ENCODE measurements around the gene PIAS1. TPM values are rescaled to one million over a fixed set of nuclear protein-coding genes. Genes with fewer than 3 reads are reported as not detected.

The PIAS1 gene
- total and polyA plus RNA-seq, 2 donors (not counting 3 experiments of a cell fraction or from before 2014, with no cell fraction given): 23.7 to 24.2 TPM

- H2AFZ ChIP-seq (ENCODE audit: low read depth, low read length): no peak overlapping the region
- intact Hi-C loops (cut with micrococcal nuclease): no loop called here
- dilution Hi-C loops (cut with MboI; ENCODE audit: extremely low pct_ligation_motif_present, low sequenced_read_pairs): no loop called here
- H3K79me2 ChIP-seq (ENCODE audit: control insufficient read depth, insufficient read depth, low read length): no peaks in the 10 kb centered on the region
- H3K9me3 ChIP-seq (replicated peaks; ENCODE audit: control insufficient read depth, insufficient read depth, low read length): no peaks in the 10 kb centered on the region
- ChIA-PET POLR2A (no interaction called here), CTCF (no interaction called here)
- H3K4me2 ChIP-seq (ENCODE audit: insufficient read depth, low read length): no peak overlapping the region
- no peaks in the 10 kb centered on the region for H3K9me1 ChIP-seq (replicated peaks; ENCODE audit: control insufficient read depth, extremely low read depth, insufficient read depth, low read length)
- TF ChIP-seq POLR2AphosphoS5 (IDR thresholded peaks at IDR 0.05; ENCODE audit: insufficient read depth, low read depth, low read length): no peak
- no peak for TF ChIP-seq MYC (IDR thresholded peaks at IDR 0.05; ENCODE audit: low read depth, low read length)
- H3K9ac ChIP-seq (replicated peaks; ENCODE audit: extremely low read depth, insufficient read depth, low read length): no peak overlapping the region
- H4K20me1 ChIP-seq (replicated peaks; ENCODE audit: control insufficient read depth, extremely low read depth, insufficient read depth, low read length): no peaks in the 10 kb centered on the region
- no peak overlapping the region for H3K4me3 ChIP-seq (replicated peaks in 1 of 3; ENCODE audit: insufficient read depth in 1 of 3, low read depth in 1 of 3, low read length in 3 of 3)
- no peaks in the 10 kb centered on the region for H3K36me3 ChIP-seq (ENCODE audit: control insufficient read depth in 2 of 2, extremely low read depth in 1 of 2, insufficient read depth in 2 of 2, low read length in 2 of 2)
- DNase-seq (ENCODE audit: low read depth, low spot score) (no peak), FAIRE-seq (no peak)
- no peaks in the 10 kb centered on the region for H3K4me1 ChIP-seq (ENCODE audit: control insufficient read depth, extremely low read depth, insufficient read depth, low read length)
- BruUV-seq (replicated peaks): no TSS peak
- peaks cover 12% of the 10 kb centered on the region in 2 experiments for H3K27me3 ChIP-seq (ENCODE audit: control insufficient read depth in 2 of 2, insufficient read depth in 2 of 2, low read length in 2 of 2)
- H3K27ac ChIP-seq (ENCODE audit: insufficient read depth, low read depth, low read length): no peak overlapping the region
These were observed 20.0 kb upstream of the PIAS1 start for GRCh38 chr15:68034081-68034480.

- H3K79me2 ChIP-seq (ENCODE audit: control insufficient read depth, insufficient read depth, low read length): no peaks in the 10 kb centered on the region
- TF ChIP-seq JUN (IDR thresholded peaks at IDR 0.05; ENCODE audit: borderline replicate concordance, insufficient read depth, insufficient read length, low read depth) (no peak), FOS (IDR thresholded peaks at IDR 0.05; ENCODE audit: borderline replicate concordance, insufficient read depth, low read length) (no peak), CTCF (IDR thresholded peaks at IDR 0.05; ENCODE audit: extremely low read depth in 1 of 2, insufficient read depth in 1 of 2, low read depth in 1 of 2, low read length in 2 of 2) (no peak), POLR2AphosphoS5 (IDR thresholded peaks at IDR 0.05; ENCODE audit: insufficient read depth, low read depth, low read length) (no peak), POLR2A (IDR thresholded peaks at IDR 0.05; ENCODE audit: low read depth, low read length) (no peak), MAX (IDR thresholded peaks at IDR 0.05; ENCODE audit: insufficient read depth, insufficient read length) (no peak), GATA2 (IDR thresholded peaks at IDR 0.05; ENCODE audit: insufficient read depth, insufficient read length, low read depth, low read length) (no peak), MYC (IDR thresholded peaks at IDR 0.05; ENCODE audit: low read depth, low read length) (no peak)
- DNase-seq (ENCODE audit: low read depth, low spot score) (no peak), FAIRE-seq (no peak)
- H3K4me1 ChIP-seq (ENCODE audit: control insufficient read depth, extremely low read depth, insufficient read depth, low read length): no peaks in the 10 kb centered on the region
- no peaks in the 10 kb centered on the region for H3K36me3 ChIP-seq (ENCODE audit: control insufficient read depth in 2 of 2, extremely low read depth in 1 of 2, insufficient read depth in 2 of 2, low read length in 2 of 2)
- H3K4me2 ChIP-seq (ENCODE audit: insufficient read depth, low read length): no peak overlapping the region
- H3K9me1 ChIP-seq (replicated peaks; ENCODE audit: control insufficient read depth, extremely low read depth, insufficient read depth, low read length): no peaks in the 10 kb centered on the region
- CTCF ChIA-PET: no interaction called here
- intact Hi-C loops (cut with micrococcal nuclease) (no loop called here), dilution Hi-C loops (cut with MboI; ENCODE audit: extremely low pct_ligation_motif_present, low sequenced_read_pairs) (no loop called here)
- no peak overlapping the region for H2AFZ ChIP-seq (ENCODE audit: low read depth, low read length)
- POLR2A ChIA-PET: interaction anchor here (0.7 kb wide), 1 partner anchor 45 kb away, joined by 3 read pairs; no protein-coding TSS in a partner anchor
- H3K27ac ChIP-seq (ENCODE audit: insufficient read depth, low read depth, low read length): no peak overlapping the region
- no peaks in the 10 kb centered on the region for H3K9me3 ChIP-seq (replicated peaks; ENCODE audit: control insufficient read depth, insufficient read depth, low read length)
- no peaks in the 10 kb centered on the region for H4K20me1 ChIP-seq (replicated peaks; ENCODE audit: control insufficient read depth, extremely low read depth, insufficient read depth, low read length)
- no peak overlapping the region for H3K4me3 ChIP-seq (replicated peaks in 1 of 3; ENCODE audit: insufficient read depth in 1 of 3, low read depth in 1 of 3, low read length in 3 of 3)
- peaks cover 12% of the 10 kb centered on the region in 2 experiments for H3K27me3 ChIP-seq (ENCODE audit: control insufficient read depth in 2 of 2, insufficient read depth in 2 of 2, low read length in 2 of 2)
- no TSS peak for BruUV-seq (replicated peaks)
- no peak overlapping the region for H3K9ac ChIP-seq (replicated peaks; ENCODE audit: extremely low read depth, insufficient read depth, low read length)
These were observed 19.3 kb upstream of the PIAS1 start for GRCh38 chr15:68034719-68035293.

Data from endothelial cell of umbilical vein (primary cell).